SKM-1 treated with dmso at 0.1 percent for 144 hours (cell line): ENCODE measurements around the gene CDCP1.
A peak's percentile ranks its signal among the peaks of the same experiment; 100 is the strongest.

Experiments used
- DNase-seq: peaks from one replicate; lab custom pipeline; 2025; ENCODE audit not compliant: unreplicated experiment; lab: John Stamatoyannopoulos, UW

Gene CDCP1

DNA sequence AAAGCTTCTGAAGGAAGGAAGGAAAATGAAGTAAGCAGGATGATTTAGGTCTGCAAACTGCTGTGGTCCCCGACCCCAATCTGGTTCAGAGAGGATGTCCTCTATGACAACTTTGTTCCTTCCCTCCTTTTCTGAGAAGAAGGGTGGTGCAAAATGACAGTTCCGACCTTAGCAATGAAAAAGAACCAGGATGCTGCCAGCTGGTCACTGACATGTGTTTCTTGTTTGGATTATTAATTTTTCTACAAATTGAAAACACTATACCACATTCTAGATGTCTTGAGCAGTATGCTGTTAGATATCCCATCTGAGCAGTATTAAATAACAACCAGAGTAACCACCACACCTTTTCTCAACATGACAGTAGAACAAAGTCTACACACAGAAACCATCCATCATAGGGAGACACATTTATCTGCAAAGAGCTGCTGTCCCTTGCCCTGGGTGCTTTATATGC is 27.5 kb downstream of the CDCP1 start:
- no peak for DNase-seq

GRCh38 chr3:45116350-45116749 is 29.8 kb downstream of the CDCP1 start:
- DNase-seq = no peak

DNA sequence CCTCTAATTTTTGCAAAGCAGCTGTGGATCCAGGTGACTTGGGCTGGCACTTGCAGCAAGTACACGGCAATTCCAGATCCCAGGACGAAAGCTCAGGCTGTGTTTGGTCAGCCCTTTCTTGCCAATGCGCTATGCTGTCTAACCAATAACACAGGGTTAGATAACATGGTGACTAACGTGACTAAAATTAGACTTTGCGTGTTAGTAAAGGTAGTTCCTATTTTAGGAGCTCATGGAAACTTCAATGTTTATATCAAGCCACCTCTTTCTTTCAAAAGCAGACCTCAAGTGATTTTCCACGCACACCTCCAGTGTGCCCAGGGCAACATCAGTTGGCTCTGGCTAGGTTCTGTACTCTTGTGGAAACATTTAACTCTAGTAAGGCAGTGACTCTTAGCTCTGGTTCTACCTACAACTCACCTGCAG is 32.5 kb downstream of the CDCP1 start:
- no peak for DNase-seq

DNA sequence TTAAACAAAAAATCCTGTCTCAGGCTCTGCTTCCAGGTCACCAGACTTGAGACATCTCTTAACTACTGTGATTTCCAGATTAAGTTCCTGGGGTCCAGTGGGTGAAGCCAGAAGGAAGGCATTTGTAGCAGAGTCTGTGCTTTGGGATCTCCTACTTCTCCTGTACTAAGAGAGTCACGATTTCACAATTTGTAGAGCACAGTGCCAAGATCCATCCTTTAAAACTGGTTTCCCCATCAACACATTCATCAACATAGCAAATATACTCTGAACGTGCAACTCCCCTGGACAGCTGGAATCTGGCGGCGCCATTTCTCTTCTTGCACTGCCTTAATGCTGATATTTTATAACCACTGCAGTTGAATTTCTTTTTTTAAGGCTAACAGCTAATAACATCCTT is 33.2 kb downstream of the CDCP1 start:
- no peak for DNase-seq

- DNase-seq = no peak
Observed at GRCh38 chr3:45110509-45110833, 35.7 kb downstream of the CDCP1 start.

GRCh38 chr3:45109771-45110508 is 36.2 kb downstream of the CDCP1 start:
- peak; percentile 95 for DNase-seq

DNA sequence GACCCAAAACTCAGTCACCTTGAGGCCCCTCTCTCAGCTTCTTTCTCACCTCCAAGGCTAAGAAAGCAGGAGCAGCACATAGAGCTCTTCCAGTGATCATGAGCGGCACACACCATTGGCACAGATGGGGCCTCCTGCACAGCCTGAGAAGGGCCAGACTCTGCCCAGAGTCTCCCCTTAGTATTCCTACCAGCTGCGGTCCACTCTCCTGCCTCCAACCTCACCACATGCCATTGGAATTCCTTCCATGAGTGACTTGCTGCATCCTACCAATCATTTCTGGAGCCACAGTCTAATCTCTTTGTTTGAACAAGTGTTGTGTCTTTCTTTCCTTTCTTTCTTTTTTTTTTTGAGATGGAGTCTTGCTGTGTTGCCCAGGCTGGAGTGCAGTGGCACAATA is 39.3 kb downstream of the CDCP1 start:
- no peak for DNase-seq

GRCh38 chr3:45105855-45106671 is 40.1 kb downstream of the CDCP1 start:
- DNase-seq = no peak

DNA sequence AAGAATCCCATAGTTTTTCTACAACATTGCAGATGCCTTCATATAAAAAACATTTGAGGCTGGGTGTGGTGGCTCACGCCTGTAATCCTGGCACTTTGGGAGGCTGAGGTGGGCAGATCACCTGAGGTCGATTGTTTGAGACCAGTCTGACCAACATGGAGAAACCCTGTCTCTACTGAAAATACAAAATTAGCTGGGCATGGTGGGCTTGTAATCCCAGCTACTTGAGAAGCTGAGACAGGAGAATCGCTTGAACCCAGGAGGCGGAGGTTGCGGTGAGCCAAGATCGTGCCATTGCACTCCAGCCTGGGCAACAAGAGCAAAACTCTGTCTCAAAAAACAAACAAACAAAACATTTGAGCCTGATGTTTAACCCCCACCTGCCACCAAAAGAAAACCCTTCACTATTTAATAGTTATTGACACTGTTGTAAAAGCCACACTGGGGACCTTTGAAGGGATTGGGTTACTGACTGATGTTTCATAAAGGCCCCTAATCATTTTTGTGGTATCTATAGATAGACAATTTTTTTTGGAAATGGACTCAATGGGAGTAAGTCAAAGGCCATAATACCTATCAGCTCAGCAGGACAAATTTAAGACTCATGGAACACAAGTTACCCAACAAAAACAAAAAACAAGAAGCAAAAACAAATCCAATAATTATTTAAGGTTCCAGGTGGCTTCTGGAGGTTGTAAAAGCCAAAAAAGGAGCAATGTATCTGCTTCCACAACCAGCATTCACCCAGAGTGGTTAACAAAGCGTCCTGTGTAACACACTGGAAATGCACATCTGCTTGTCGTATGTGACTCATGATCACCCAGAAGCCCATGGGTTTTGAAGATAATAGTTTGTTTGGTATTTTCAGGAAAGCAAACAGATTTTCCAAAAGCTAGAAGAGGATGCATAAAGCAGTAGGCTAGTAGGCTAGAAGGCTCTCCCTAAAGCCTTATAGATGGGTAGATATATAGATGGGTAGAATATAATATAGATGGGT is 41.2 kb downstream of the CDCP1 start:
- no peak for DNase-seq

DNA sequence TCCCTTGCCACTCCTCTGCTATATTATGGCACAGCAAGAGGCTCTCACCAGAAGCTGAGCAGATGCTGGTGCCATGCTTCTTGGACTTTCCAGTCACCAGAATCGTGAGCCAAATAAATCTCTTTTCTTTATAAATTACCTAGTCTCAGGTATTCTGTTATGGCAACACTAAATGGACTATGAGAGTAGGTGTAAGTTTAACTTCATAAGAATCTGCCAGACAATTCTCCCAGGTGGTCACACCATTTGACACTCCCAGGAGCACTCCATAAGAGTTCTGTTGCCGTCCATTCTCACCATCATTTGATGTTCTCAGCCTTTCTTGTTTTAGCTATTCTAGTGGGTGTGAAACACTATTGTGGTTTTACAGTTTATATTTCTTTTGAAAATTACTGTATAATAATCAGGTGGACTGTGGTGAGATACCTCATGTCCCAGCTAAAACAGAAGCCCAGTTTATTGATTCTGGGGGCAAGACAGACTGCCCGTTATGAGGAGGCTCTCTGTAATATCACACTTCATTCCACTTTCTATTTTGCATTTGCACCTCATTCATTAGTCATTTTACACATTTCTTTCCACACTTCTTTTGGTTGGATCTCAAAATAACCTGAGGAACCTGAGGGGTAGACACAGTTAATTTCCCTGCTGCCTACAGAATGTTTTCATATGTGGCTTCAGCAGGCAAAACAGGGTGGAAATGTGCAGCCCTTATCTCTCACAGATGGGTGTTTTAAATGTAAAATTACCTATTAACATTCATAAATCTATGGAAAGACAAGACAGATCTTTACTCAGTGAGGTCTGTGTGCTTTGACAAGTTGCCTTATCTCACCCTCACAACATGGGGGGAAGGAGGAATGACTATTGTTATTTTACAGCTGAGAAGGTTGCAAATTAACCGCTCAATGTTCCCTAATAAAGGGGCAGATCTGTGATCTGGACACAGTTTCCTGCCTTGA is 42.1 kb downstream of the CDCP1 start:
- no peak for DNase-seq

DNA sequence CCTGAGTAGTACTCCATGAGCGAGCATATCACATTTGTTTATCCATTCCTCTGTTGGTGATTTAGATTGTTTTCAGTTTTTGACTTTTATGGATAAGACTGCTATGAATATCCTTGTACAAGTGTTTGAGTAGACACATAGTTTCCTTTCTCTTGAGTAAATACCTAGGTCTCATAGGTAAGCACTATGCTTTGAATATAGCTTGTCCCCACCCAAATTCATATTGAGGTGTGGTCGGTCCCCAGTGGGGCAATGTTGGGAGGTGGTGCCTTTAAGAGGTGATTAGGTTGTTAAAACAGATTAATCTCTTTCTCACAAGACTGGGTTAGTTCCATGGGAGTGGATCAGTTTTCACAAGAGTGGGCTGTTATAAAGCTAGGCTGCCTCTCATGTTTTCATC is 42.8 kb downstream of the CDCP1 start:
- no peak for DNase-seq

- peak; percentile 69 for DNase-seq
Observed at GRCh38 chr3:45100981-45101407, 45.2 kb downstream of the CDCP1 start.

DNA sequence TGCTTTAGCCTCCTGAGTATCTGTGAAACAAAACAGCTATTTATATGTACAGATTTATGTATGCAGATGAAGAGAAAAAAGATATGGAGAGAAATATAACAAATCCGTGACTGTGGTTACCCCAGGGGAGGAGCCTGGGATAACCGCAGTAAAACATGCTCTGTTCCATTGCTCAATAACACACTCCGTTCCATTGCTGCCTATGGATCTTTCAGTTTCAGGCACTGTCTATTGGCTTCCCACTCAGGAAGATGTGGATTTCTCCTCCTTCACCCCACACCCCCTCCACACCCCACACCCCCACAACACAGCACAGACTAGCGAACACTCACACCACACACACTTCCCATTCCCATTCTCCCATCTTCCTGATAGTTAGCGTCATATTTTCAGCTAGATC is 47.9 kb downstream of the CDCP1 start:
- DNase-seq = no peak

- DNase-seq = no peak
Observed at GRCh38 chr3:45097296-45097883, 48.8 kb downstream of the CDCP1 start.

DNA sequence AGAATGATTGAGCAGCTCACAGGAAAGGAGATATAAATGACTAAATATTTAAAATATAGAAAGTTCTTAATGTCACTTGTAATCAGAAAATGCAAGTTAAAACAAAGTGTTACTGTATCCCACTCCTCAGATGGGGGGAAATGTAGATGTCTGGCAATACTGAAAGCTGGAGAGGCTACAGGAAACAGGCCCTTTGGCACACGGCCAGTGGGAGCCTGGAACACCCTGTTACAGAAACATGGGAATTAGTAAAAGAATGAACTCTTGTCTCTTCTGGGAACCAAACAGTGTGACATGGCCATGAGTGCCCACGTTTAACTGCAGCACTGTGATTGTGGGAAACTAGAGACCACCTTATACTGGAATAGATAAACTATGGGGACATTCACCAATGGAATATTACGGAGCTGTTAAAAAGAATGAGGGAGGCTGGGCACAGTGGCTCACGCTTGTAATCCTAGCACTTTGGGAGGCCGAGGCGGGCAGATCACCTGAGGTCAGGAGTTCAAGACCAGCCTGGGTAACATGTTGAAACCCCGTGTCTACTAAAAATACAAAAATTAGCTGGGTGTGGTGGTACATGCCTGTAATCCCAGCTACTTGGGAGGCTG is 50.2 kb downstream of the CDCP1 start:
- DNase-seq = no peak

- no peak for DNase-seq
Observed at GRCh38 chr3:45093176-45093575, 53.0 kb downstream of the CDCP1 start.

DNA sequence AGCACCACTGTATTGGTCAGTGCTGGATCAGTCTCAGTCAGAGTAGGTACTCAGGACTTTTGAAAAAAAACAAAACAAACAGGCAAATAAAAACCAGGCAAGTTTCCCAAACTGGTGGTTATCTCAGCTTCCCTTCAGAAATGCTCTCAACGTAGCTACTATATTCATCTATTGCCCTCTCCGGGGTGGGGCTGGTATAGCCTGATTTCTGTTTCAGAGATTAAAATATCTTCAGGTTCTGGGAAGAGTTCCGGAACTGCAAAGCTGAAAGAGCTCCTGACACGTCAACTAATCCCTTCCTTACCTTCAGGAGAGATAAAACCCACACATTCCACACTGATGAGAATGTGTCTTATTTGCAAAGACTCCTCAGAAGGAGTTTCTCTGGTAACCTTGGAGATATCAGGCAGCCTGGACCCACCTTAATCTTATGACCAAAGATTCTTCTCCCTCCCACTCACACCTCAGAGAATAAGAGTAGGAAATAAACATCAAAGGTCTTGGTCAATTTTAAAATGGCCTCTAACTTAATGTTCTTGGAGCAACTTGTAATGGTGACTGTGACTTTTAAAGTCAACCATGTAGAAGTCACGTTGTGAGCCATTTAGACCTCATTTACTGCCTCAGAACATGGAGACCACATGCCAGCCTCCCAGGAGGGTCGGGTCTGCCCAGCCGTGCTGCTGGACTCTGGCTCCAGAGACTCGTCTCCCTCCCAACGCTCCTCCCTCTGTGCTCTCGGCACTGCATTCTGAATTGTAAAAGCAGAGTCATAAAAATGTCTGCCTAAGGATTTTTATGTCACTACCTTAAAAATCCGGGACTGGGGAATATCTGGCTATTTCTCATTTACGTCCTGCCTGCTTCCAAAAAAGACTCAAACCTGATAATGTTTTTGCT is 53.8 kb downstream of the CDCP1 start:
- no peak for DNase-seq

GRCh38 chr3:45090855-45091254 is 55.3 kb downstream of the CDCP1 start:
- no peak for DNase-seq
